Eye (tissue), 1 donor: ENCODE results near the gene STAT4.
"Not testable (repeated sequence)": the region's sequence is repeated elsewhere in the genome, so short reads cannot be mapped to it uniquely, and the experiment has no call there.

Source experiments
- DNase-seq: peaks from one replicate; pipeline ENCODE4 v3.0.0-alpha.2; 2015

Gene STAT4

DNA sequence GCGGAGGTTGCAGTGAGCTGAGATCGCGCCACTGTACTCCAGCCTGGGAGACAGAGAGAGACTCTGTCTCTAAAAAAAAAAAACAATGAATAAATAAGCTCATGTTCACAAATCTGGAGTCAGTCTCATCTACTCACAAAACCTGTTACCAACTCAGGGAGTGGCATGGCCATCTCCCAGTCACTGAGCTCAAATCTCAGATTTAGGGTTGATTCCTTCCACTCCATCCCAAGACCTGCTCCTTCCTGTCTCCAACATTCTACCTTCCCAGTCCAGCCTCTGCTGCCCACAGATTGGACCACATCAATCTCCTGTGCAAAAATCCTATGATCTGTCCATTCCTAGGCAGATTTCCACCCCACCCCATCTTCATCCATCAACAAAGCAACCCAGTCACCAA is 138.4 kb downstream of the STAT4 start:
- no peak for DNase-seq

- no peak for DNase-seq
Observed at GRCh38 chr2:191010887-191011885, 139.6 kb downstream of the STAT4 start.

GRCh38 chr2:191009541-191010374 is 141.0 kb downstream of the STAT4 start:
- DNase-seq, result no peak

DNA sequence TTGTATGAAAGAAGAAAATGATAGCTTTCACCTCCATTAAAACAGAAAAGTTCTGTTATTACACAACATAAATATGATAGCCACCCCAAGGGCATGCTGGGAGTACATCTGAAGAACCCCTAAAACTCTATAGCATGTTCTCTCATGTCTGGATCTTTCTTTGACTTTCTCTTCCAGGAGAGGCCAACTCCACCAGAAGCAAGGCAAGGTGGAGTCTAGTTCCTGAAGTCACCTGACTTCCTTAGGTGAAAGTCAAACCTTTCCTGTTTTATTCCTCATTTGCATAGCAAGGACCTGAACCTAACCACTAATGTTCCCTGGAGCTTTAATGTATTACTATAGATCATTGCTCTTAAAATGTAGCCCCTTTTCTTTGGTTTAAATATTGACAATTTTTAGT is 142.5 kb downstream of the STAT4 start:
- no peak for DNase-seq

DNA sequence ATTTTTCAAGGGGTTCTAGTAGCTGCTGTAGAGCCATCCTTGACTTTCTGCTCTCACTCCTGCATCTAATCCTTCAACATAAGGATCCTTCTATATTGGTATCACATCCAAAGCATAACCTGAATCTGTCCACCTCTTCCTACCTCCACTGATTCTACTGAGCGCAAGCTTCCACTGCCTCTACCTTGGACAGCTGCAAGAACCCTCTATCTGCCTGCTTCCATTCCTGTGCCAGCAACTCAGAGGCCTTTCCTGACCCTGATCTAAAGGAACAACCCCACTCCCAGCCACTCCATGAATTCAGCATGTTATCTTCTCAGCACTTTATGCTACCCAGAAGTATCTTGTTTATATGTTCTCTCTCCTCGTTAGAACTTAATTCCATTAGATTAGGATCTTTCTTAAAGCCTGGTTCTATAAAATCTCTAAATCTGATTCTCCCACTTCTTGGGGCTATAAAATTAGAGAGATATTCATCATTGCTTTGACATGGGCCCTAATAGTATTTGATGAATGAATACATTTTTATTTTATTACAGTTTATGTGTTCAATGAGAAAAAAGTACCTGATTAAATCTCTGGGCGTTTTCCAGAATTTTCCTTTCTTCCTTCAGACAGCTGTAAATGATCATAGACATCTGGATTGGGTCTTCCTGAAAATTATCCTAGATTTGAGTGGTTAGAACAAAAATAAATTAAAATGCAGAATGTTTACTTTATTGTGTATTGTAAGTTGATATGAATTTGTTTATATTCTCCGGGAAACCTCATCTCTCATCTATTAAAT is 143.6 kb downstream of the STAT4 start:
- no peak for DNase-seq

DNA sequence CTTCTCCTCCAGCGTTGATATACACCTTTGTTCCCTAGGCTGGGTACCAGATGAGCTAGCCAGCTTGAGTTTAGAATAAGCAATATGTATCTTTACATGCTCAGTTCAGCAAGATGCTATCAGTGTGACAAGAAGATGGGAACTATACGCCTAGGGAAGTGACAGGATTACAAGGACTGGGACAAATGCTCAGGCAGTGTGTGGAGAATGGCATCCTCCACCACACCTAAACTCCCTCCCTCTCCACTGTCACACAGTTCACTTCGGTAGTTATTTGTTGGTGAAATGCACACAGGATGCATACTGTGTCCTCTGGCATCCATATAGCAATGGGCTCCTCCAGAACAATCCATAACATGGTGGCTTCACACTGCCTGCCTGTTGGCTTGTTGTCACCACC is 144.5 kb downstream of the STAT4 start:
- no peak for DNase-seq

GRCh38 chr2:191003405-191004309 is 147.1 kb downstream of the STAT4 start:
- no peak for DNase-seq

DNA sequence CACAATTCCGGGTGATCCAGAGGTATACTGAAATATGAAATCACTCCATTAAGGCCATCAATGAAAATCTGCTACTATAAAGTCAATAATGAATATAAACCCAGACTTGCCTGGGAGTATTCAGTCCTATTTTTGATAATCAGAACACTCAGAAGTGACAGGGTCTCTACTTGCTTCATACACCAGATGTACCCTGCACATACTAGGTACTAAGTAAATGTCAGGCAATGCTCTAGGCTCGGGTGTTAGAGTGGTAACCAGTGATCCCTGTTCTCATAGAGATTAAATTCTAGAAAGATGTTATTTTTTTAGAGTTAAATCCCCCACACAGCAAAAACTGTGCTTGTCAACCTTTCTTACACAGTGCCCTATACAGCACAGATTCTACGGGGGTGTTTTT is 149.2 kb downstream of the STAT4 start:
- no peak for DNase-seq

- no peak for DNase-seq
Observed at GRCh38 chr2:191001032-191001431, 149.8 kb downstream of the STAT4 start.

GRCh38 chr2:190999949-191000665 is 150.7 kb downstream of the STAT4 start:
- no peak for DNase-seq

- no peak for DNase-seq
Observed at GRCh38 chr2:190999058-190999457, 151.7 kb downstream of the STAT4 start.

DNA sequence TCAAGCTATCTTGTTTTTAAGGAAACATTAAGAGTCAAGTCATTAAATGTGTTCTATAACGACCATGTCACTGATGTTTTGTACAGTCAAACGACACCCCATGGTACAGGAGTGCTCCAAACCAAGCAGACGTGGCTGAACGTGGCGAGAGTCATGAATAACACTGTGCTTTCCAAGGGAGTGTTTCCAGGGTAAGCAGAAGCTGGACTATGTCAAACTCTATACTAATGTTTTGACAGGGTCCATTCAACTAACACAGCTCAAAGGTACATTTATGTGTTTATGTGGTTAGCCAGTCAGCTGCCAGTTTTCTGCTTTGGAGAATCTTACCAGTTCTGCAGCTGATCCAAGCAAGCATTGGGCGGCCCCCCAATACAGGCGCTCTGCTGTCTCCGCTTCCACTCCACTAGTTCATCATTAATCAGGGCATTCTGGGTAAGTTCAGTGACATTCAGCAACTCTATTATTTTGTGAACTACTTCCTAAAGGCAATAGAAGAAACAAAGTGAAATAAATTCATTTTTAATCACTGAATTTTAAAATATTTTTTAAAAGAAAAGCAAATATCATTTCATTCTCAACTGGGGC is 153.2 kb downstream of the STAT4 start:
- DNase-seq, result no peak

GRCh38 chr2:190996947-190997346 is 153.8 kb downstream of the STAT4 start:
- DNase-seq, result no peak

- DNase-seq, result peak; percentile 17
Observed at GRCh38 chr2:190996338-190996946, 154.4 kb downstream of the STAT4 start.

GRCh38 chr2:190995315-190995714 is 155.5 kb downstream of the STAT4 start:
- DNase-seq, result not testable (repeated sequence)

GRCh38 chr2:190994148-190994547 is 156.6 kb downstream of the STAT4 start:
- no peak for DNase-seq

GRCh38 chr2:190993292-190993643 is 157.5 kb downstream of the STAT4 start:
- no peak for DNase-seq

- no peak for DNase-seq
Observed at GRCh38 chr2:190990132-190990531, 160.7 kb downstream of the STAT4 start.

DNA sequence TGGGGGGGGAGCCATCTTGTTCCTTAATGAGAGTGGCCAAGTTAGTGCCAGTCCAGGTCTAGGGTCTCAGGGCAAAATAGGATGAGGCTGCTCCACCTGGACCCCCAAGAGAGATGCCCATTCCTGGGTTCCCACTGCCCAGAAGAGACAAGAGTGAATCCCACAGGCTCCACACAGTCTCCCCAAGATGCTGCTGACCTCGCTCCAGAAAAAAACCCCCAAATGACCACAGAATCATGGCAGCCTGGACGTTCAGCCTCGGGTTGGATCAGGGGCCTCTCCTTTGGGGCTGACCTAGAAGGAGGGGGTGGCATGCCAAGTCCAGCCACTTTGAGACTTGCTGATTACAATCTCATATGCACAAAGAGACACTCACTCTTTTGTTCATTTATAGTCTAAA is 161.9 kb downstream of the STAT4 start:
- no peak for DNase-seq

DNA sequence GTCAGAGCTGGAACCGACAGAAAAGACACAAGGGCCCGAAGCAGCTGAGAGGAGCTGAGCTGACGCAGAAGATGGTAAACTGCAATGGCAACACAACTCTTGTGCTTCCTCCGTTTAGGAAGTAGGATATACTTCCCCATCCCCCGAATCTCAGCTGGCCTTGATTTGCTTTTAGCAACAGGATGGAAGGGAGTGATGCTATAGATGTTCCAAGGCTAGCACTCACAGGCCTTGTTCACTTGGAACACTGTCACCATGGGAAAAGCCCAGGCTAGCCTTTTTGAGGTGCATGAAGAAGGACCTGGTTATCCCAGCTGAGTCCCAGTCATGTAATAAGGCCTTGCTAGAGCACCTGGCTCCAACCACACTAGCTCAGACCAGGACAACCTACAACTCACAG is 162.9 kb downstream of the STAT4 start:
- no peak for DNase-seq
